Colon (tissue), 2 donors: ENCODE data around the gene NOXA1.
"Not testable (repeated sequence)": the region's sequence is repeated elsewhere in the genome, so short reads cannot be mapped to it uniquely, and the experiment has no call there.

Experiments
- FAIRE-seq: peaks from 2 replicates; lab custom pipeline; 2012; peaks lifted over from hg19 to GRCh38; lab: Jason Lieb, UNC
- donor health status: control.
- donor health status: control.

NOXA1 gene

DNA sequence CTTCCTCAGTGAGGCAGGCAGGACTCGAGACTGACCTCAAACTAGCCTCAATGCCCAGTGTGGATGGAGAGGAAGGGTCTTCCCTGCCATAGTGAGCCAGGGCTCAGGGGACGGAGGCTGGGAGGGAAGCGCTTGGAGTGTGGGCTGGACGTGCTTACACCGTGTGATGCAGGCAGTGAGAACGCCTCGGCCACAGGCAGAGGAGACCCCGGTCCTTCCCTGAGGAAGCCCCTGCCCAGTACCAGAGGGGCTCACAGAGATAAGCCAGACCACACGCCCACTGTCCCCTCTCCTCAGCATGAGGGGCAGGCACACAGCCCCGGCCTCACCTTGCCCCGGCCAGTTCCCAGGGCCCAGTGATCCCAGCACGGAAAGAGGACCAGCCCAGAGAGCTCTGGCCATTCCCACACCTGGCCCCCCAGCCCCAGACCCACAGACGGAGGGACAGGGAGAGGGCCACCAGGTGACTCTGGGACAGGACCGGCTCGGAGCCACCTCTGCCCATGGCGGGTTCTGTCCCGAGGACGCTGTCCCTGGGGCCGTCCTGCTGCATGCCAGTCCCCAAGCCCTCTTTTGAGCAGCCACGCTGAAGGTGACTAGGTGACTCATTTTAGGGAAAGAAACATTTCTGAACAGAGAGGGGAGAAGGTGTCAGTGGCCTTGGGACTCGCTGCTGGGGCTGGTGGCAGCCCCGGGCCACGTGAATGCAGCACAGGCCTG is 42.0 kb downstream of the NOXA1 start:
- no peak for FAIRE-seq

DNA sequence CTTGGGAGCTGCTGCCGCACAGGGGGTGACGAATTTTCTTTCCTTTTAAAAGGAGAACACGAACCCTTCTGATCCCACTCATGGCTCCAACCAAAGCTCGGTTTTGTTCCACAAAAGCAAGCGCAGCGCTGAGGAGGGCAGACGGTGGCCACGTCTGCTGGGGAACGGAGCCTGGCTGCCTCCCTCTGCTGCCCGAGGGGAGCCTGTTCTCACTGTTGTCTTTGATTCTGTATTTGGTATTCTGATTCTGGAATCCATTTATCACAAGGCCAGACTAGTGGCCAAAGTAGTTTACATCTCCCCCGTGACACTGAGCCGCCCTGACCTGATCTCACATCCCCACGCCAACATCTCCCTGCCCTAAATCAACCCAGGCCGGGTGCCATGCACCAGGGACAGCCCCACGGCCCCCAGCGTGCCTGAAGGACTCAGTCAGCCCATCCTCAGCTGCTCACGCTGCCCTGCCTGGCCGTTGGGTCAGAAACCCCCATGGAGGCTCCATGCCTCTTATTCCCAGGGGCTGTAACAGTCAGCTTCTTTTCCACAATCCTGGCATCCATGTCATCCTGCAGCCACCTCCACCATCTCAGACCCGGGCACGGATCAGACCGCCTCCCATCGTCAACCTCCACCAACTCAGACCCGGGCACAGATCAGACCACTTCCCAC is 42.7 kb downstream of the NOXA1 start:
- no peak for FAIRE-seq

DNA sequence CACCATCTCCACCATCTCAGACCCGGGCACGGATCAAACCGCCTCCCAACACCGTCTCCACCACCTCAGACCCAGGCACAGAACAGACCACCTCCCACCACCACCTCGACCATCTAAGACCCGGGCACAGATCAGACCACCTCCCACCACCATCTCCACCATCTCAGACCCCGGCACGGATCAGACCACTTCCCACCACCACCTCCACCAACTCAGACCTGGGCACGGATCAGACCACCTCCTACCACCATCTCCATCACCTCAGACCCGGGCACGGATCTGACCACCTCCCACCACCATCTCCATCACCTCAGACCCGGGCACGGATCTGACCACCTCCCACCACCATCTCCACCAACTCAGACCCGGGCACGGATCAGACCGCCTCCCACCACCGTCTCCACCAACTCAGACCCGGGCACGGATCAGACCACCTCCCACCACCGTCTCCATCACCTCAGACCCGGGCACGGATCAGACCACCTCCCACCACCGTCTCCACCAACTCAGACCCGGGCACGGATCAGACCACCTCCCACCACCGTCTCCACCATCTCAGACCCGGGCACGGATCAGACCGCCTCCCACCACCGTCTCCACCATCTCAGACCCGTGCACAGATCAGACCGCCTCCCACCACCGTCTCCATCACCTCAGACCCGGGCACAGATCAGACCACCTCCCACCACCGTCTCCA is 43.3 kb downstream of the NOXA1 start:
- FAIRE-seq = not testable (repeated sequence)

DNA sequence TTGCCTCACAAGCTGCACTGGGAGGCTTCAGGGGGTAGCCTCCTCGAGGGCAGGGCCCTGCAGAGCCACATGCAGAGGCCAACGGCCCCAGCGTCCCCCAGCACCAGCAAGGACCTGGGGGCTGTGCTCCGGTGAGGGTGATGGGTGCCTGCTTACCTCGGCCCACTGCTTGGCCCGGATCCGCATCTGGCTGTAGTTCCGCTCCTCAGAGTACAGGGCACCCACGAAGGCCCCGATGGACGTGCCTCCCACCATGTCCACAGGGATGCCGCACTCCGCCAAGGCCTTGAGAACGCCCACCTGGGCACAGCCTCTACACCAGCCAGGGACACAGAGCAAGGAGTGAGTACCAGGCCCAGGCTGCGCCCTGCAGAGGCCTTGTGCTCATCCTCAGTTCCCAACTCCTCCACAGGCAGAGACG is 44.0 kb downstream of the NOXA1 start:
- no peak for FAIRE-seq

DNA sequence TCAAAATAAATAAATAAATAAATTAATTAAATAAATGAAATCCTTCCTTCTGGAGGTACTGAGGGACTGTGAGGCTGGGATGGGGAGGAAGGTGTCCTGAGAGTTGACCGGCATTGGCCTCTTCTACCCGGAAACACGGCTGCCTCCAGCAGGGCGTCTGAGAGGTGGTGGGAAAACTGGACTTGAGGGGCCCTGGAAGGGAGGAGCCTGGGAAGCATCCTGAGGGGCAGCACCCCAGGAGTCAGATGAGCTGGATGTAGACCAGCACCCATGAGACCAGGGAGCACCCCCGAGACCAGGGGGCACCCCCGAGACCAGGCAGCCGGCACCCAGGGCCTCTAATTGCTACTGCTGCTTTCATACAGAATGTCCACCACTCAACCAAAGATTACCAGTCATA is 44.7 kb downstream of the NOXA1 start:
- no peak for FAIRE-seq

DNA sequence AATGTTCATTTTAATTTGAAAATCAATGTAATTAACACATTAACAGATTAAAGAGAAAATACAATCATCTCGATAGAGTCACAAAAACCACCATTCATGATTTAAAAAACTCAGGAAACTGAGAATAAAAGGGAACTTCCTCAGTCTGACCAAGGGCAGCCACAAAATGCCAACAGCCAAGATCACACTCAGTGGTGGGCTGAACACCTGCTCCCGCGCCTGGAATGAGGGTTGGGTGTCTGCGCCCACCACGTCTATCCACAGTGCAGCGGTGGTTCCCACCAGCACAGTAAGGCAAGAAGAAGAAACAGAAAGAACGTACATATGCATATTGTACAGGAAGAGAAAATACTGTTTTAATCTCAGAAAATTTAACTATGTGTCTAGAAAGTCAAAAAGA is 47.6 kb downstream of the NOXA1 start:
- FAIRE-seq = no peak

DNA sequence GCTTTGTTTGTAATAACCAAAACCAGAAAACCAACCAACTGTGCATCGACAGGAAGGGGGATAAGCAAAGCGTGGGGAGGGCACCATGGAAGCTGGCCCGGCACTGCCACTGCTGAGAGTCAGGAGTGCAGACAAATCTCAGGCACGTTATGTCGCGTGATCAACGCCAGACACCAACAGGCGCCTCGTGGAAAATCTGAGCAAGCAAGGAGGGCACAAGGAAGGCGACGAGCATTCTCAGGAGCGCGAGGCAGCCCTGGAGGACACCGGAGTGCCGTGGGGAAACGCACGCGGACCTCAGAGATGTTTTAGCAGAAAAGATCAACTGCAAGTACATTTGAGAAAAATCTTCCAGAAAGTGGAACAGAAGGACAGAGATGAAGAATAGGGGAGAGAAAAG is 51.1 kb downstream of the NOXA1 start:
- no peak for FAIRE-seq

DNA sequence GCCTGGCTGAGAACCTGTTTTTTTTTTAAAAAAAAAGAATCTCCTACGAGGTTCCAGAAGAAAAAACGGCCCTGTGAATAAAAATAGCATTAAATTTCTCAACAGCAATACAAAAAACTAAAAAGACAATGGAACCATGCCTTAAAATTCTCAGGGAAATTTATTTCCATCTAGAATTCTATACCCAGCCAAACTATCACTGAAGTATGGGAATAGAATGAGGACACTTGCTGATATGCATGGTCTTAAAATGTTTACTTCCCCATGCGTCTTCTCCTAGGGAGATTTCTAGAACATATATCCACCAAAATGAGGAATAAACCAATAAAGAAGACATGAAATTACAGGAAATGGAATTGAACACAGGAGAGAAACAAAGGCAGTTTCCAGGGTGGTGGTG is 52.5 kb downstream of the NOXA1 start:
- no peak for FAIRE-seq

DNA sequence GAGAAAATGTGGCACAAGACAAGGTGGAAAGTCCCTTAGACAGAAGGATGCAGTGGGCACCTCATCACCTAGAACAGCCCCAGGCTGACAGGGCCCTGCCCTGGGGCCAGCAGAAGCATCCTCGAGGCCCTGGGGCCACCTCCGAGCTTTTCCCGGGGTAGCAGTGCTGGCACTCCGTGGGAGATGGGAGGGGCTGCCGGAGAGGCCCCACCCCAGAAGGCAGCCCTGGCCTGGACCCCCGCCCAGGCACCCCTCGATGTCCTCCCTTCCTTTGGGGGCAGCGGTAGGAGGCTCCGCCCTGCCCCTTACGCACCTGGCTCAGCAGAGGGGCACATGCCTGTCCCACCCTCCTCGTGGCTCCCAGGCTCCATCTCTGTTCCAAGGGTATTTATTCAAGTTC is 53.7 kb downstream of the NOXA1 start:
- FAIRE-seq = no peak

DNA sequence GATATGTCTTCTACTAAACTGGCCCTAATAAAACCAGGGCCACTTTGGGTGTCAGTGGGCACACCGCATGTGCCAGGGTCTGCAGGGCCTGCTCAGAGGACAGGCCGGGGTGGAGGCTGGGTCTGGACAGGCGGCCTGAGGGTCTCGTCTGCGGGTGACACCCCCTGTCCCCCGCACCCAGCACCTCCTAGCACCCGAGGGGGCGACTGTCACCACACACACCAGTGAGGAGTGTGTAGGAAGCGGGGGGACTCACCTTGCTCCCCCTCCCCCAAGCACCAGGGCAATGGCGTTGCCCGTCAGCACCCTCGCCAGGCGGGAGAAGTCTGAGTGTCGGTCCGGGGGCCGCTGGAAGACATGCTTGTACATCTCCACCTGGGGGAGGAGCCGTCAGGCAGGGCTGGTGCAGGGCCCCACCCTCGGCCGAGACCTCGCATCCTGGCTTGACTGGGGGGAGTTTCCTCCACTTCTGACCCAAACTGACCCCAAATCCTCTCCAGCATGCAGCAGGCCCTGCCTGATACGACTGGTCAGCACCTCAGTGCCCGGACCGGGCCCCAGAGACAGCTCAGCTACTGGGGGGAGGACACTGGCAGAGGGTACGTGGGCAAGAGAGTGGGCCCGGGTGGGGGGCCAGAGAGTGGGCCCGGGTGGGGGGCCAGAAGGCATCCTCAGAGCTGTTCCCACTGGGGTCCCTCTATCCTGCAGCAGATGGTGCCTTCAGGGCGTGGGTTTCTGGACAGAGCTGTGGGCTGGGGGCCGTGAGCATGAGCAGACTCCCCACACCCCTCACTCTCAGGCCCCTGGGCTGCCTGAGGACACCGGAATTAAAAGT is 54.8 kb downstream of the NOXA1 start:
- no peak for FAIRE-seq

DNA sequence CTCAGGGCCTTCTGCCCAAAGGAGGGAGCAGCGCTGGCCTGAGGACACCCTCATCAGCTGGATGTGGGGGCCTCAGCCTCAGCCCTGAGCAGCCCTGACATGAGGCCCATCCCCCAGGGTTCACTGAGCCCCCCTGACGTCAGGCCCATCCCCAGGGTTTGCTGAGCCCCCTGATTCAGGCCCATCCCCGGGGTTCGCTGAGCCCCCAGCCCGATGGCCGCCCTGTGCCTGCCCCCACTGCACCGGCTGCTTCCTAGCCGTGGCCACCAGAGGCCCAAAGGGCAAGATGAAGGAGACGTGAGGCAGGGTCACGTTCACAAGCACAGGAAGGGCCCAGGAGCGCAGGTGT is 55.4 kb downstream of the NOXA1 start:
- FAIRE-seq = no peak

DNA sequence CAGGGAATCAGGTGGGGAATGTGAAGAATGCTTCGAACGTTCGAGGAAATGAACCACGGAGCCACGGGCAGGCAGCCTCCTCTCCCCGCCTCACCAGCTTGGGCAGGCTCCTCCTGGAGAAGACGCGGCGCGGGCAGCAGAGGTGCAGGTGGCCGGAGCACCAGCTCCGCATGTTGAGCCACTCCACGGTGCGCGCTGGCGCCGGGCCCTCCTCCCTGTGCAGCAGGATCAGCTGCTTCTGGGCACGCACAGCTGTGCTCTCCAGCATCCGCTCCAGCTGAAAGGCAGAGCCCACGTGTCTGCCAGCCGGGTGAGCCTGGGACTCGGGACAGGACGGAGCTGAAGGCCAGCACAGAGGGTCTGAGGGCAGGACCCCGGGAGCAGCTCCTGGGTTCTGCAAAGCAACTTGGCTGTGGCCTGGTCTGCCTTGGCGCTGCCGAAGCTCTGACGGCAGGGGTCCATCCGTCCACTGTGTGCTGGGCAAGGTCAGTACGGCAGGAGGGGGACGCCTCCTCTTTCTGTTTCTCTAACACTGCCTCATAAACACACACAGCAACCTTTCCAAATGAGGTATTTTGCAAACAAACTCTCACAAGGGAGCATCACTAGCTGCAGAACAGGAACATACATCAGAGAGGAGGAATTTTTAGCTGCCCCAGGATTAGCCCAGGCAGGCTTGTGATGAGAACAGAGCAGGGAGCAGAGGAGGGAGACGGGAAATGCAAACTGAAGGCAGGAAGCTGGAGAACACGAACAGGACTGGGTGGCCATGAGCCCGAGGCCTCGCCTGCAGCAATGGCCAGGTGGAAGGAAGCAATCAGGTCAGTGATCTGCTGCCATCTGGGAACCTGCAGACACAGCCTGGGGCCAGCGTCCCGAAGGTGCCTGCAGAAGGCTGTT is 56.0 kb downstream of the NOXA1 start:
- no peak for FAIRE-seq

DNA sequence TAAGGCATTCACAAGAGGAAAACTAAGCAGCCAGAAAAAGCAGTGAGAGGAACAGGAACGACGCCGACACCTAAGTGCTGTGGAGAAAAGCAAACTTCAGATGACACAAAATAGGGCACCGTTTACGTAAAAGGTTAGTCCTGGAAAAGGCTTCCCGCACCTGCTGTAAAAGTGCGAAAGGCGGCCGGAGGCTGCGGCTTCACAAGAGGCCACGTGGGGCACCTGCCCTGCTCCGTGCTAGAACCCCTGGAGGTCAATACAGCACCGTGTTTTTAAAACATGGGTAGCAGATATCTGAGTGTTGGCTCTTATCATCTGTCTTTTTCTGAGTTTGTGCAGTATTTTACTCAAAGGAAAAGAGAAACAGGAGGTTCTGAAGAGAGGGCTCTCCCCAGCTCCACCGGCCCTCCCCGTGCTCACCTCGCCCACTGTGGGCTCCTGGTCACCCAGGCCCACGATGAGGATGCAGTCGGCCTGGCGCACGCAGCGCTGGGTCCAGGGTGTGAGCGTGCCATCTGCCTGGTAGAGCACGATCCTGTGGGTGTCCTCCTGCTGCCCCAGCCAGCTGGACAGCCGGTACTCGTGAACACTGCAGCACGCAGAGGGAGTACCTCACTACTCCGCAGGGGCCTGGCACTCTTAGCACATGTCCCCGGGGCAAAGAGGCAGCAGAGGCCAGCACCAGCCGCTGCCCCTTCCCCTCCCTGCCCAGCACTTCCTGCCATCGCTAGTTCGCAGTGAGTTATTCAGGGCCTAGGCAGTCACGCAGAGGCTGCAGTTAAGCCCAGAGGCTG is 56.9 kb downstream of the NOXA1 start:
- FAIRE-seq = no peak

DNA sequence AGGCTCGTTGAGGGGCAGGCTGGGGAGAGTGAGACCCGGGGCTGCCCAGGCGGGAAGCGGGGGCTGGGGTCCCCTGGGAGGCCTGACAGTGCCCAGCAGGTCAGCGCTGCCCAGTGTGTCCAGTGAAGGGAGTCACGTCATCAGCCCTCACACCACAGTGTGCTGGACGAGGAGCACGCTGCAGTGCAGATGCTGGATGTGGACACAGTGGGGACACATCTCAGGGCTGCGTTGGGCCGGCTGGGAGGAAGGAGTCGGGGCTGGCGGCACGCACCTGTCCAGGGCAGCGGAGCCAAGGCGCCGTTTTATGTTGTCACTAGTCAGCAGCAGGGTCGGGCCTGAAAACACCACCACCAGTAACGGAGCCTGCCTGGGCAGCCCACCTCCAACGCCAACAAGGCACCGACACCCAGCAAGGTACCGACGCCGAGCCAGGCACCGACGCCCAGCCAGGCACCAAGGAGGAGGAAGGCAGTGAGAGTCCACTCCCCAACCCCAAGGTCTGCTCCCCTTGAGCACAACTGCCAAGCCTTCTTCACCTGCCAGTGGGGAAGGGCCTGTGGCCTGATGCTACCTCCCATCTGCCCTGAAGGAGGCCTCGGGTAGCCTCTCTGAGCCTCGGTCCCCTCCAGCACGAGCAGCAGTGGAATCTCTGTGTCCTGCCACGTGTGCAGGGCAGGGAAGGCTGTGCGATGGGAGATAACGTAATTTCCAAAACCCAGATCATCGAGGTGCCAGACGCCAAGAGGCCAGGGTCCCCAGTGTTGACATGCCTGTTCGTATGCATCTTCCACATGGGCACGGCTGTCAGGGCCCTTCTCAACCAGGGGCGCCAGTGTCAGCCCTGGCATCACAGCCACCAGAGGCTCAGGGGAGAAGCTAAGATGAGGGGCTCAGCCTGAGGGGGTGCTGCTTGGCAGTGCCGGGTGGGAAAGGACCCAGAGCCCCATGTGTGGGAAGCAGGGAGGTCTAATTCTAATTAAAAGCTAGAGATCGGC is 57.8 kb downstream of the NOXA1 start:
- FAIRE-seq = no peak

DNA sequence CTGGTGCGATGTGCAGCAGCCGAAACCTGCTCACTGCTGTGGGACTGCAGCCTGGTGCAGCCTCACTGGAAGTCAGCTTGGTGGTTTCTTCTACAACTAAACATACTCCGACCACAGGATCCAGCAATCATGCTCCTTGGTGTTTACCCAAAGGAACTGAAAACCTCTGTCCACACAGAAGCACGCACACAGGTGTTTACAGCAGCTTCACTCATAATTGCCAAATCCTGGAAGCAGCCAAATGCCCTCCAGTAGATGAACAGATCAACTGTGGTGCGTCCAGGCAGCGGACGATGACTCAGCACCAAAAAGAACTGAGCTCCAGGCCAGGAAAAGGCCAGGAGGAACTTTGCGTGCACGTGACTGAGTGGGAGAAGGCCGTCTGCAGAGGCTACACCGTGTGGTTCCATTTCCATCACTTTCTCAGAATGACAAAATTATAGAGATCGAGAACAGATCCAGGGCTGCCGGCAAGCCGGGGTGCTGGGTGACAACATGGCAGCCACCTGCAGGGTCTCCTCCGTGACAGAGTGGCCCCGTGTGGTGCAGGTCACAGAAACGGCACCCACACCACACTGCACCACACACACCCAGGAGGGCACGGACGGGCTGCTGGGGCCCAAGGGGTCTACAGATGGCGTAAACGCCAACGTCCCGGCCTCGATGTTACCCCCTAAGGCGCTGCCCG is 59.0 kb downstream of the NOXA1 start:
- FAIRE-seq = no peak
